AG04449 (cell line): ENCODE data around the gene RACK1.
"Not testable (repeated sequence)": the region's sequence is repeated elsewhere in the genome, so short reads cannot be mapped to it uniquely, and the experiment has no call there.

Experiments used
- CTCF ChIA-PET: fragments of 350-600 bp; formaldehyde crosslinking; extraction: SDS; loops from one replicate; lab custom pipeline; 2021; ENCODE audit warnings: antibody characterized with exemption; lab: Yijun Ruan, JAX
- POLR2A ChIA-PET: fragments of 400-600, 350-600 bp; formaldehyde crosslinking; extraction: SDS; loops from one replicate; lab custom pipeline; 2020; ENCODE audit warnings: antibody characterized with exemption, inconsistent platforms; lab: Yijun Ruan, JAX
- DNase-seq: peaks from one replicate; pipeline ENCODE4 v3.0.0-alpha.2; 2010; ENCODE audit warnings: low read depth, low spot score
- H3K4me3 ChIP-seq: 2 replicates; pipeline ENCODE4 v1.5.1; 2011; ENCODE audit warnings: low read depth, mild to moderate bottlenecking, control low read depth, low read length
- TF ChIP-seq, protein P1 (sequence below): IDR thresholded peaks from one replicate; pipeline ENCODE4 v1.5.1; 2011; ENCODE audit warnings: mild to moderate bottlenecking, moderate library complexity, low read length, control low read depth, inconsistent platforms; ENCODE audit not compliant: insufficient read depth; ENCODE audit errors: missing control alignments

The RACK1 gene

GRCh38 chr5:181218795-181219124 is 24.9 kb downstream of the RACK1 start:
- POLR2A ChIA-PET: no interaction called here
- CTCF ChIA-PET: no interaction called here
- TF ChIP-seq, protein P1, sequence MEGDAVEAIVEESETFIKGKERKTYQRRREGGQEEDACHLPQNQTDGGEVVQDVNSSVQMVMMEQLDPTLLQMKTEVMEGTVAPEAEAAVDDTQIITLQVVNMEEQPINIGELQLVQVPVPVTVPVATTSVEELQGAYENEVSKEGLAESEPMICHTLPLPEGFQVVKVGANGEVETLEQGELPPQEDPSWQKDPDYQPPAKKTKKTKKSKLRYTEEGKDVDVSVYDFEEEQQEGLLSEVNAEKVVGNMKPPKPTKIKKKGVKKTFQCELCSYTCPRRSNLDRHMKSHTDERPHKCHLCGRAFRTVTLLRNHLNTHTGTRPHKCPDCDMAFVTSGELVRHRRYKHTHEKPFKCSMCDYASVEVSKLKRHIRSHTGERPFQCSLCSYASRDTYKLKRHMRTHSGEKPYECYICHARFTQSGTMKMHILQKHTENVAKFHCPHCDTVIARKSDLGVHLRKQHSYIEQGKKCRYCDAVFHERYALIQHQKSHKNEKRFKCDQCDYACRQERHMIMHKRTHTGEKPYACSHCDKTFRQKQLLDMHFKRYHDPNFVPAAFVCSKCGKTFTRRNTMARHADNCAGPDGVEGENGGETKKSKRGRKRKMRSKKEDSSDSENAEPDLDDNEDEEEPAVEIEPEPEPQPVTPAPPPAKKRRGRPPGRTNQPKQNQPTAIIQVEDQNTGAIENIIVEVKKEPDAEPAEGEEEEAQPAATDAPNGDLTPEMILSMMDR: no peak
- no peak for DNase-seq
- peak overlapping the region; percentile 57 for H3K4me3 ChIP-seq

DNA sequence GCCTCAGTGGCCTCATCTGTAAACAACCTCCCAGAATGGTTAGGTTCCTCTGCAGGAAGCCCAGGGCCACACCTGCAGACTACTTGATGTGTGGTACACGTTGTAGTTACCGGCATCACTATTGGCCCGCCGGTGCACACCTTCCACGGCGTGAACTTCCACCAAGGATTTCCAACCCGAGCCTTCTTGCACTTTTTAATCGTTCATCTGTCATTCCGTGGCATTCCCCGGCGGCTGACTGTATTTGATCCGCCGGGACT is 26.0 kb downstream of the RACK1 start:
- DNase-seq: no peak
- TF ChIP-seq, protein P1: no peak
- ChIA-PET CTCF (interaction anchor here (2.0 kb wide), 1 partner anchor 33 kb away, joined by 5 read pairs; no protein-coding TSS in a partner anchor), POLR2A (no interaction called here)
- H3K4me3 ChIP-seq: peak overlapping the region; percentile 56

GRCh38 chr5:181217111-181217802 is 26.4 kb downstream of the RACK1 start:
- CTCF ChIA-PET: interaction anchor here (2.0 kb wide), 1 partner anchor 33 kb away, joined by 5 read pairs; no protein-coding TSS in a partner anchor
- no peak for DNase-seq
- POLR2A ChIA-PET: interaction anchor here (1.8 kb wide), 1 partner anchor 26 kb away, joined by 7 read pairs; no protein-coding TSS in a partner anchor
- peak overlapping the region; percentile 56 for H3K4me3 ChIP-seq
- TF ChIP-seq, protein P1: peak; percentile 8

DNA sequence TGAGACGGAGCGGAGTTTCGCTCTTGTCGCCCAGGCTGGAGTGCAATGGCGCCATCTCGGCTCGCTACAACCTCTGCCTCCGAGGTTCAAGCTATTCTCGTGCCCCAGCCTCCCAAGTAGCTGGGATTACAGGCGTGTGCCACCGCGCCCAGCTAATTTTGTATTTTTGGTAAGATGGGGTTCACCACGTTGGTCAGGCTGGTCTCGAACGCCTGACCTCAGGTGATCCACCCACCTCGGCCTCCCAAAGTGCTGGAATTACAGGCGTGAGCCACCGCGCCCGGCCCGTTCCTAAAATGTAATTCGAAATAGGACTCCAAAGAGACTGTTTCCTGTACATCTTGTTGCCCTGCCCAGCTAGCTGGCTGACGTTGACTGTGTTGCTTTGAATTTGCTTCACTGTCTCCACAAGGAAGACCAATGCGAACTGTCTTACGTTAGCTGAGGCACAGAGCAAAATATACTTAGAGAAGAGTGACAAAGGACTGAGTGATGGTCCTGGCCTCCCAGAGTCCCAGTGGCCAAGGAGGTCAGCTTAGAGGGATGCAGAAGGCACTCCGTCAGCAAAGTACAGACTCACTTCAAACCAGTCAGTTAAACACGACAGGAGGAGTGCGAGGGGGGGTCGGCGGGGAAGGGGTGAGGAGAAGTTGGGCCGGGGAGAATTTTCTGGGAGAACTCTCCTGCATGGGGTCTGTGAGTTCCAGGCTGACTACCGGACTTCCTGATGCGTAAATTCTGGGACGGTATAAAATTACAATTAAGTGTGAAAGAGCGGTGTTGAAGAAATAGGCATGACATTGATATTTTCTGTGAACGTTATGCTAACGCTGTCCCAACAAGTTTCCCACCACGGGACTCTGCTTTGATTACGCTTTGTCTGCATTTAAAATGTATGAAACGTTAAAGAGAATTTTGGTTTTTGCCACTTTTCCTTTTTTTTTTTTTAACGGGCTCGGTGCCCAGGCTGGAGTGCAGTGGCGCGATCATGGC is 27.4 kb downstream of the RACK1 start:
- DNase-seq: no peak
- CTCF ChIA-PET: interaction anchor here (2.0 kb wide), 1 partner anchor 32 kb away, joined by 5 read pairs; no protein-coding TSS in a partner anchor
- POLR2A ChIA-PET: interaction anchor here (1.8 kb wide), 1 partner anchor 25 kb away, joined by 7 read pairs; no protein-coding TSS in a partner anchor
- TF ChIP-seq, protein P1: no peak
- peak overlapping the region; percentile 56 for H3K4me3 ChIP-seq

DNA sequence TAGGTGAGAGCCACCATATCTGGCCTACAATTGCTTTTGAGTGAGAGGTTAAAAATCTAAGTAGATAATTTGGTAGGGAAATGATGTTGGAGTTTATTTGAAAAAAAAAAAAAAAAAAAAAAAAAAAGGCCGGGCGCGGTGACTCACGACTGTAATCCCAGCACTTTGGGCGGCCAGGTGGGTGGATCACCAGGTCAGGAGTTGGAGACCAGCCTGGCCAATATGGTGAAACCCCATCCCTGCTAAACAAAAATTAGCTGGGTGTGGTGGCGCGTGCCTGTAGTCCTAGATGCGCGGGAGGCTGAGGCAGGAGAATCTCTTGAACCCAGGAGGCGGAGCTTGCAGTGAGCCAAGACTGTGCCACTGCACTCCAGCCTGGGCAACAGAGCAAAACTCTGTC is 29.5 kb downstream of the RACK1 start:
- H3K4me3 ChIP-seq, POLR2A ChIA-PET, DNase-seq: not testable (repeated sequence)
- CTCF ChIA-PET: interaction anchor here (1.2 kb wide), 1 partner anchor 9 kb away, joined by 4 read pairs; the partner anchor contains the start of gene TRIM7

- TF ChIP-seq, protein P1: no peak
- no peak overlapping the region for H3K4me3 ChIP-seq
- POLR2A ChIA-PET: no interaction called here
- CTCF ChIA-PET: no interaction called here
- no peak for DNase-seq
Observed at GRCh38 chr5:181212934-181213333, 30.8 kb downstream of the RACK1 start.
